GM12874 (cell line): ENCODE results near the gene TRAK2.

Experiments
- CTCF ChIP-seq: IDR thresholded peaks from 2 replicates; pipeline ENCODE4 v1.5.1; 2011; ENCODE audit warnings: low read depth, mild to moderate bottlenecking, control low read depth, low read length, moderate library complexity; ENCODE audit not compliant: insufficient read depth

The TRAK2 gene

GRCh38 chr2:201414099-201415023 is 36.9 kb downstream of the TRAK2 start:
- TF ChIP-seq CTCF: no peak

GRCh38 chr2:201413552-201413951 is 37.7 kb downstream of the TRAK2 start:
- TF ChIP-seq CTCF: no peak

GRCh38 chr2:201413143-201413542 is 38.1 kb downstream of the TRAK2 start:
- TF ChIP-seq CTCF: no peak

GRCh38 chr2:201411421-201411820 is 39.8 kb downstream of the TRAK2 start:
- no peak for TF ChIP-seq CTCF

- no peak for TF ChIP-seq CTCF
Observed at GRCh38 chr2:201408931-201409330, 42.3 kb downstream of the TRAK2 start.

GRCh38 chr2:201407265-201407664 is 44.0 kb downstream of the TRAK2 start:
- no peak for TF ChIP-seq CTCF

GRCh38 chr2:201406077-201406662 is 45.1 kb downstream of the TRAK2 start:
- no peak for TF ChIP-seq CTCF
